NCI-H1436 (cell line): Measurements from ENCODE around the gene FAAP24.
"Not testable (repeated sequence)": the region's sequence is repeated elsewhere in the genome, so short reads cannot be mapped to it uniquely, and the experiment has no call there.

Experiments used
- DNase-seq: peaks from one replicate; lab custom pipeline; 2025; lab: John Stamatoyannopoulos, UW

The FAAP24 gene

GRCh38 chr19:32971715-32972540 is at the start of gene FAAP24, which contains the start of gene CEP89:
TSS of gene FAAP24 (plus strand) at chr19:32972242. CDS start at chr19:32973197, 955 bp downstream.
TSS of gene CEP89 (minus strand) at chr19:32971958. CDS start at chr19:32971874, 84 bp downstream.
- DNase-seq: peak; percentile 98

- DNase-seq: no peak
These were observed 47.8 kb upstream of the FAAP24 start for GRCh38 chr19:32924200-32924599.

- DNase-seq: no peak
These were observed 43.2 kb upstream of the FAAP24 start for GRCh38 chr19:32928806-32929205.

- no peak for DNase-seq
These were observed 41.5 kb upstream of the FAAP24 start for GRCh38 chr19:32930567-32930966.

GRCh38 chr19:32933571-32933970 is 38.5 kb upstream of the FAAP24 start:
- DNase-seq: no peak

GRCh38 chr19:32935629-32936028 is 36.4 kb upstream of the FAAP24 start:
- no peak for DNase-seq

- DNase-seq: no peak
These were observed 36.0 kb upstream of the FAAP24 start for GRCh38 chr19:32936065-32936464.

- DNase-seq: not testable (repeated sequence)
These were observed 30.8 kb upstream of the FAAP24 start for GRCh38 chr19:32941273-32941672.

- DNase-seq: no peak
These were observed 26.8 kb upstream of the FAAP24 start for GRCh38 chr19:32945260-32945659.

GRCh38 chr19:32966750-32967149 is 5.3 kb upstream of the FAAP24 start:
- DNase-seq: no peak

- DNase-seq: no peak
These were observed 2.5 kb upstream of the FAAP24 start for GRCh38 chr19:32969549-32969948.

- DNase-seq: no peak
These were observed 938 bp upstream of the FAAP24 start for GRCh38 chr19:32971012-32971595.

- DNase-seq: peak; percentile 39
These were observed 4.3 kb downstream of the FAAP24 start for GRCh38 chr19:32976223-32976805.

GRCh38 chr19:32977280-32977679 is 5.2 kb downstream of the FAAP24 start:
- DNase-seq: no peak

- not testable (repeated sequence) for DNase-seq
These were observed 5.8 kb downstream of the FAAP24 start for GRCh38 chr19:32977813-32978212.

- DNase-seq: not testable (repeated sequence)
These were observed 7.8 kb downstream of the FAAP24 start for GRCh38 chr19:32979807-32980206.

- not testable (repeated sequence) for DNase-seq
These were observed 10.4 kb downstream of the FAAP24 start for GRCh38 chr19:32982488-32982887.

GRCh38 chr19:32988254-32988653 is 16.2 kb downstream of the FAAP24 start:
- not testable (repeated sequence) for DNase-seq

GRCh38 chr19:32988724-32989123 is 16.7 kb downstream of the FAAP24 start:
- no peak for DNase-seq

- not testable (repeated sequence) for DNase-seq
These were observed 23.9 kb downstream of the FAAP24 start for GRCh38 chr19:32995966-32996365.

- DNase-seq: not testable (repeated sequence)
These were observed 25.0 kb downstream of the FAAP24 start for GRCh38 chr19:32997061-32997464.

GRCh38 chr19:32997716-32998355 is 25.8 kb downstream of the FAAP24 start:
- no peak for DNase-seq
